ENCODE measurements around the gene PID1.

DNA sequence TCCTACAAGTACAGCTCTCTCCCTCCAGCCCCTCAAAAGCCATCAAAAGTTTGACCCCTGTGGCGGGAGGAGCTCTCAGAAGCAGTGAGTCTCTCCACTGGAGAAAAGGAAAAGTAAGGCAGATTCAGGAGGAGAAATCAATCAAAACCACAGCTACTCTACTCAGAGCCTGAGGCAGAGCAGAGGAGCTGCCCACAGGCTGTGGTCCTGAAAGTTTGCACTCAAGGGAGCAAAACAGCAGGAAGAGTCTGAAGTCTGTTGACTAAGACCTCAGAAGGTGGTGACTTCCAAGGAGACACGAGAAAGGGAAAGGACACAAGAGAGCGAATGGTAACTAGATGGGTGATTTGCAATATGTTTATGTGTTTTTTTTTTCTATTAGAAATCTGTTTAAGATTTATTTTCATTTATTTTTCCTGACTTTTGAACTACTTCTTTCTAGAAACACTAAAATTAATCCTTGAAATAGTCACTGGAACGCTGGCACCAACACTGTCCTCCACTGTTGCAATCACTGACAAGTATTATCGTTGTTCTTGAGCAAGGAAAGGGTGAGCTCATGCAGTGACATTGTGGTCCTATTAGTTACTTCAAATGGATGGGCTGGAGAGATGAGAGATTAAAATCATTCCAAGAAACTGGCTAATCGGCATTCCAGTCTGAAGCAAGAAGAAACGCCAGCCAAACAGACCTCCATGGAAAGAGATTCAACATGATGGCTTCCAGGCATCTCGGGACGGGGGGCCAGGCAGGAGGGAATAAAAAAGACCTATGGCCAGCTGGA, 35.8 kb downstream of the PID1 start:
- TF ChIP-seq CTCF (IDR thresholded peaks at IDR 0.05; ENCODE audit: insufficient read depth, low read depth, low read length) = no peak
- no peak for TF ChIP-seq EZH2 (IDR thresholded peaks at IDR 0.05; ENCODE audit: insufficient read depth, low read length)
